Measurements from ENCODE around the gene SYNDIG1. TPM values are rescaled to one million over a fixed set of nuclear protein-coding genes. Genes with fewer than 3 reads are reported as not detected.

The SYNDIG1 gene
- total RNA-seq, 1 experiment from 2014 or later = not detected

- Mint-ChIP-seq H3K4me1 (ENCODE audit: low read depth, unreplicated experiment) (no peaks in the 10 kb centered on the region), H3K27ac (ENCODE audit: unreplicated experiment) (no peak overlapping the region), H3K27me3 (ENCODE audit: insufficient read depth, unreplicated experiment) (peaks cover 25% of the 10 kb centered on the region), H3K9me3 (ENCODE audit: unreplicated experiment) (no peaks in the 10 kb centered on the region), H3K36me3 (ENCODE audit: insufficient read depth, unreplicated experiment) (no peaks in the 10 kb centered on the region), H3K4me3 (ENCODE audit: unreplicated experiment) (no peak overlapping the region)
- DNase-seq = no peak
- Histone ChIP-seq H3K9me3 (peaks cover 8% of the 10 kb centered on the region; the same call in 1 of the 2 replicates), H3K4me3 (ENCODE audit: low read depth, low read length) (no peak overlapping the region), H3K4me1 (no peaks in the 10 kb centered on the region), H3K36me3 (ENCODE audit: control insufficient read depth, insufficient read depth, low read length) (no peaks in the 10 kb centered on the region), H3K27me3 (replicated peaks; ENCODE audit: control insufficient read depth, insufficient read depth, low read length) (no peaks in the 10 kb centered on the region)
- intact Hi-C loops (cut with micrococcal nuclease; ENCODE audit: unreplicated experiment) = no loop called here
- TF ChIP-seq CTCF (IDR thresholded peaks at IDR 0.05; ENCODE audit: insufficient read depth in 1 of 2, low read depth in 1 of 2, low read length in 1 of 2, severe bottlenecking in 1 of 2, unreplicated experiment in 1 of 2) = no peak
- POLR2A ChIA-PET = no interaction called here
- no TSS peak for BruUV-seq (replicated peaks)
- CTCF ChIA-PET = no interaction called here
Observed at GRCh38 chr20:24708411-24709295, 239.2 kb downstream of the SYNDIG1 start.
